Natural killer cell (primary cell): ENCODE measurements around the gene FCGR2B. TPM values are rescaled to one million over a fixed set of nuclear protein-coding genes. Genes with fewer than 3 reads are reported as not detected.
"Not testable (repeated sequence)": the region's sequence is repeated elsewhere in the genome, so short reads cannot be mapped to it uniquely, and the experiment has no call there.

Experiments
- ATAC-seq, 3 donors: fragments of 150-1000 bp in 2 of 3; fragments of 200-7000 bp in 1 of 3; cut with Tn5 transposase; 1 replicate in 1 of 3; 2 replicates in 2 of 3; pipeline ENCODE4 v1.10.0; 2021; ENCODE audit warnings: mild to moderate bottlenecking in 2 of 3, moderate library complexity in 2 of 3
- DNase-seq, 2 donors: peaks; one replicate each; pipeline versions ENCODE4 v3.0.0 to v3.0.0-alpha.2; 2013 to 2021; ENCODE audit warnings: mixed read lengths in 1 of 2
- H3K27ac ChIP-seq: one replicate; pipeline ENCODE4 v1.5.1; 2013; ENCODE audit warnings: mild to moderate bottlenecking, low read length
- H3K27me3 ChIP-seq: one replicate; pipeline ENCODE4 v1.6.1; 2013; ENCODE audit warnings: low read length; ENCODE audit not compliant: control insufficient read depth, insufficient read depth
- H3K36me3 ChIP-seq: one replicate; pipeline ENCODE4 v1.6.1; 2013; ENCODE audit warnings: low read length; ENCODE audit not compliant: control insufficient read depth, insufficient read depth
- H3K4me1 ChIP-seq: one replicate; pipeline ENCODE4 v1.6.1; 2013; ENCODE audit warnings: low read length; ENCODE audit not compliant: control insufficient read depth, insufficient read depth
- H3K4me3 ChIP-seq: one replicate; pipeline ENCODE4 v1.5.1; 2013; ENCODE audit warnings: low read length
- H3K9me3 ChIP-seq: one replicate; pipeline ENCODE4 v1.6.1; 2013; ENCODE audit warnings: low read length; ENCODE audit not compliant: control insufficient read depth, insufficient read depth
- H3K27ac Mint-ChIP-seq, 2 donors: one replicate each; pipeline ENCODE4 v1.8.0; 2022; ENCODE audit warnings: mild to moderate bottlenecking in 2 of 2, mixed read lengths in 2 of 2, moderate library complexity in 1 of 2
- H3K27me3 Mint-ChIP-seq, 2 donors: one replicate each; pipeline ENCODE4 v1.8.0; 2022; ENCODE audit warnings: low read depth in 2 of 2, mixed read lengths in 2 of 2
- H3K36me3 Mint-ChIP-seq: one replicate; pipeline ENCODE4 v1.8.0; 2022; ENCODE audit warnings: mixed read lengths
- H3K4me1 Mint-ChIP-seq, 2 donors: one replicate each; pipeline ENCODE4 v1.8.0; 2022; ENCODE audit warnings: mixed read lengths in 2 of 2
- H3K4me3 Mint-ChIP-seq: one replicate; pipeline ENCODE4 v1.8.0; 2022; ENCODE audit warnings: mild to moderate bottlenecking, moderate library complexity, mixed read lengths
- H3K9me3 Mint-ChIP-seq, 2 donors: one replicate each; pipeline ENCODE4 v1.8.0; 2022; ENCODE audit warnings: mixed read lengths in 2 of 2
- WGBS: methylation state at CpG from one replicate; pipeline ENCODE4 v1.1.7; 2013; ENCODE audit warnings: missing lambda C conversion rate; ENCODE audit not compliant: insufficient coverage; 5-methylcytosine and 5-hydroxymethylcytosine counted together
- intact Hi-C: fragments of 100-400 bp; cut with micrococcal nuclease; formaldehyde crosslinking; loops from one replicate; pipeline ENCODE4 v1.14.2; 2022
- total RNA-seq, 4 donors: library from RNA; stranded (reverse); fragments of 120-200 nt in 1 of 4; gene quantifications; one replicate each; pipeline versions ENCODE4 v1.2.3 to v1.2.4, GENCODE V29; 2013 to 2022
- TF ChIP-seq, protein P1 (sequence below): fragments of 200-600 bp; IDR thresholded peaks from one replicate; pipeline ENCODE4 v1.8.0; 2022; ENCODE audit warnings: antibody characterized with exemption

The FCGR2B gene
- total RNA-seq, 3 donors from 2014 or later (not counting 1 experiment from before 2014, with no cell fraction given) = 12.6 to 76.9 (median 17.0) TPM

GRCh38 chr1:161671045-161672020, 8.4 kb downstream of the FCGR2B start:
- H3K27ac ChIP-seq, H3K36me3 ChIP-seq, H3K27me3 ChIP-seq, DNase-seq, ATAC-seq, H3K27ac Mint-ChIP-seq, H3K4me3 Mint-ChIP-seq, H3K9me3 ChIP-seq, H3K4me3 ChIP-seq, H3K27me3 Mint-ChIP-seq, H3K36me3 Mint-ChIP-seq, H3K4me1 Mint-ChIP-seq, intact Hi-C loops, H3K9me3 Mint-ChIP-seq, H3K4me1 ChIP-seq: not testable (repeated sequence)
- 84% methylated on average over 9 of the region's 15 CpGs for whole genome bisulfite sequencing

GRCh38 chr1:161673437-161673836, 10.5 kb downstream of the FCGR2B start:
- H3K36me3 Mint-ChIP-seq, H3K27me3 Mint-ChIP-seq, H3K27ac ChIP-seq, H3K27me3 ChIP-seq, H3K4me1 Mint-ChIP-seq, ATAC-seq, H3K9me3 ChIP-seq, intact Hi-C loops, H3K27ac Mint-ChIP-seq, H3K9me3 Mint-ChIP-seq, H3K4me3 ChIP-seq, H3K4me3 Mint-ChIP-seq, H3K4me1 ChIP-seq, H3K36me3 ChIP-seq, DNase-seq: not testable (repeated sequence)
- WGBS = 94% methylated on average over 6 of the region's 7 CpGs

- H3K27me3 Mint-ChIP-seq, H3K4me1 ChIP-seq, H3K27ac Mint-ChIP-seq, intact Hi-C loops, H3K36me3 ChIP-seq, H3K4me3 Mint-ChIP-seq, H3K36me3 Mint-ChIP-seq, H3K4me3 ChIP-seq, H3K4me1 Mint-ChIP-seq, ATAC-seq, H3K27me3 ChIP-seq, DNase-seq, H3K9me3 Mint-ChIP-seq, H3K27ac ChIP-seq, H3K9me3 ChIP-seq: not testable (repeated sequence)
- WGBS = no CpG with 5 or more reads among the region's 3 CpGs
Observed at GRCh38 chr1:161674447-161674846, 11.5 kb downstream of the FCGR2B start.

DNA sequence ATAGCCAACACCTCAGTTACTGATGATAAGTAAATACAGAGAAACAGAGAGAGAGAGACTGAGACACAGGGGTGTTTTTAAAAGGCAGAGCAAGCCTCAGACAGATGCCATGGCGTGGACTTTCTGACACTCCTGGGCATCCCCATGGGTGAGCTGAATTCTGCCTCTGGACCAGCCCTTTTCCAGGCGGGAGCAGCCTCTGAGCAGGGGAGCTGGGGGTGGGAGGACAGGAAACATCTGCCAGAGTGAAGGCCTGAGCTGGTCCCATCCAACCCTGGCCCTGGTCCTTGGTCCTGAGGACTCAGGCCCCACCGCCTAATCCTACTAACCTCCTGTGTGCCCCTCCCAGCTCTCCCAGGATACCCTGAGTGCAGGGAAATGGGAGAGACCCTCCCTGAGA, 12.0 kb downstream of the FCGR2B start:
- H3K9me3 ChIP-seq, ATAC-seq, H3K27me3 Mint-ChIP-seq, DNase-seq, H3K27ac ChIP-seq, H3K36me3 ChIP-seq, H3K27me3 ChIP-seq, intact Hi-C loops, H3K27ac Mint-ChIP-seq, H3K9me3 Mint-ChIP-seq, H3K4me3 ChIP-seq, H3K4me1 ChIP-seq, H3K36me3 Mint-ChIP-seq, H3K4me3 Mint-ChIP-seq, H3K4me1 Mint-ChIP-seq: not testable (repeated sequence)
- 96% methylated on average over 3 of the region's 3 CpGs for WGBS

DNA sequence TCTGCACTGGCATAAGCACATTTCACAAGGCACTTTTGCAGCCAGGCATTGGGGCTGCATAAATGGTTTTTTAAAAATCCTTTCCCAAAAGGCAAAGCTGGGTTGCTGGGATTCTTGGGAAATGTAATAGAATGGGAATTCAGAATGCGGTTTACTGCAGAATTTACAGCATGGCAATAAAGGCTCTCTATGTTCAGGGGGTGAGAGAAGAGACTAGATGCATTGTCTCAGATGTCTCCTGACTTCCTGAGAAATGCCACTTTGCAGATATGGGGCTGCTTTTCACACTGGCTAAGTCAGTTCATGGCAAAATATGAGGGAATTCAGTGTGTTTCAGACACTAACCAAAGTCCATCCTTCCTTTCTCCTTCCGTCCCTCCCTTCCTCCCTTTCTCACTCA, 13.5 kb downstream of the FCGR2B start:
- no peaks in the 10 kb centered on the region for H3K36me3 Mint-ChIP-seq
- Histone ChIP-seq H3K36me3 (no peaks in the 10 kb centered on the region), H3K9me3 (no peaks in the 10 kb centered on the region), H3K27me3 (no peaks in the 10 kb centered on the region), H3K4me1 (no peaks in the 10 kb centered on the region), H3K4me3 (no peak overlapping the region), H3K27ac (no peak overlapping the region)
- no peaks in the 10 kb centered on the region for H3K4me1 Mint-ChIP-seq
- no peak for DNase-seq
- no peak overlapping the region for H3K4me3 Mint-ChIP-seq
- H3K27me3 Mint-ChIP-seq = no peaks in the 10 kb centered on the region
- no peak for ATAC-seq
- H3K27ac Mint-ChIP-seq = no peak overlapping the region
- intact Hi-C loops = no loop called here
- no peaks in the 10 kb centered on the region for H3K9me3 Mint-ChIP-seq
- TF ChIP-seq, protein P1, sequence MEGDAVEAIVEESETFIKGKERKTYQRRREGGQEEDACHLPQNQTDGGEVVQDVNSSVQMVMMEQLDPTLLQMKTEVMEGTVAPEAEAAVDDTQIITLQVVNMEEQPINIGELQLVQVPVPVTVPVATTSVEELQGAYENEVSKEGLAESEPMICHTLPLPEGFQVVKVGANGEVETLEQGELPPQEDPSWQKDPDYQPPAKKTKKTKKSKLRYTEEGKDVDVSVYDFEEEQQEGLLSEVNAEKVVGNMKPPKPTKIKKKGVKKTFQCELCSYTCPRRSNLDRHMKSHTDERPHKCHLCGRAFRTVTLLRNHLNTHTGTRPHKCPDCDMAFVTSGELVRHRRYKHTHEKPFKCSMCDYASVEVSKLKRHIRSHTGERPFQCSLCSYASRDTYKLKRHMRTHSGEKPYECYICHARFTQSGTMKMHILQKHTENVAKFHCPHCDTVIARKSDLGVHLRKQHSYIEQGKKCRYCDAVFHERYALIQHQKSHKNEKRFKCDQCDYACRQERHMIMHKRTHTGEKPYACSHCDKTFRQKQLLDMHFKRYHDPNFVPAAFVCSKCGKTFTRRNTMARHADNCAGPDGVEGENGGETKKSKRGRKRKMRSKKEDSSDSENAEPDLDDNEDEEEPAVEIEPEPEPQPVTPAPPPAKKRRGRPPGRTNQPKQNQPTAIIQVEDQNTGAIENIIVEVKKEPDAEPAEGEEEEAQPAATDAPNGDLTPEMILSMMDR = no peak
- WGBS = 100% methylated on average over 2 of the region's 2 CpGs
